22Rv1 (cell line): ENCODE results near the gene SPAG6.

ENCODE experiments used
- H3K27ac ChIP-seq: fragments of 450-650 bp; 2 replicates; pipeline ENCODE4 v1.5.1; 2017
- CTCF ChIP-seq: fragments of 450-650 bp; IDR thresholded peaks from 2 replicates; pipeline ENCODE4 v1.5.1; 2017; ENCODE audit warnings: mild to moderate bottlenecking
- ZFX ChIP-seq: fragments of 450-650 bp; IDR thresholded peaks from 2 replicates; pipeline ENCODE4 v1.6.1; 2017; ENCODE audit warnings: antibody characterized with exemption, borderline replicate concordance

The SPAG6 gene

GRCh38 chr10:22338931-22339330, 6.4 kb upstream of the SPAG6 start:
- H3K27ac ChIP-seq: no peak overlapping the region

GRCh38 chr10:22339761-22340328, 5.5 kb upstream of the SPAG6 start:
- TF ChIP-seq CTCF (no peak), ZFX (no peak)
- peak overlapping the region; percentile 74 for H3K27ac ChIP-seq

More at GRCh38 chr10:22338931-22339330, 6.4 kb upstream of the SPAG6 start:
- TF ChIP-seq ZFX (no peak), CTCF (no peak)

GRCh38 chr10:22340329-22341189, 4.7 kb upstream of the SPAG6 start:
- H3K27ac ChIP-seq: peak overlapping the region; percentile 74
- TF ChIP-seq ZFX (peak; percentile 87; the same call in 1 of the 2 replicates), CTCF (no peak)

GRCh38 chr10:22341190-22341925, 3.9 kb upstream of the SPAG6 start:
- TF ChIP-seq ZFX (no peak), CTCF (no peak)
- peak overlapping the region; percentile 74 for H3K27ac ChIP-seq

- no peak for TF ChIP-seq ZFX
- no peak for TF ChIP-seq CTCF
- no peak overlapping the region for H3K27ac ChIP-seq
Measured at GRCh38 chr10:22341926-22342196, 3.4 kb upstream of the SPAG6 start.

- no peak overlapping the region for H3K27ac ChIP-seq
- TF ChIP-seq CTCF: no peak
- TF ChIP-seq ZFX: no peak
Measured at GRCh38 chr10:22342421-22342820, 2.9 kb upstream of the SPAG6 start.

GRCh38 chr10:22343731-22344130, 1.6 kb upstream of the SPAG6 start:
- H3K27ac ChIP-seq: no peak overlapping the region
- TF ChIP-seq ZFX (no peak), CTCF (no peak)
